GM23248 (cell line): ENCODE measurements around the gene KIFAP3. TPM values are rescaled to one million over a fixed set of nuclear protein-coding genes. Genes with fewer than 3 reads are reported as not detected.
A peak's percentile ranks its signal among the peaks of the same experiment; 100 is the strongest.

ENCODE experiments used
- DNase-seq: peaks from one replicate; pipeline ENCODE4 v3.0.0-alpha.2; 2015
- H2AFZ ChIP-seq: fragments of 200-600 bp; sonication (generic); 2 replicates; pipeline ENCODE4 v1.6.1; 2016; ENCODE audit warnings: antibody characterized with exemption
- H3F3A ChIP-seq: fragments of 200-600 bp; sonication (generic); 2 replicates; pipeline ENCODE4 v1.6.1; 2016; ENCODE audit warnings: mild to moderate bottlenecking, antibody characterized with exemption, mixed run types; ENCODE audit not compliant: insufficient read depth
- H3K27ac ChIP-seq: fragments of 200-600 bp; sonication (generic); 2 replicates; pipeline ENCODE4 v1.5.1; 2016; ENCODE audit warnings: mild to moderate bottlenecking
- H3K27me3 ChIP-seq: fragments of 200-600 bp; sonication (generic); replicated peaks from 2 replicates; pipeline ENCODE4 v1.6.1; 2016; ENCODE audit warnings: mild to moderate bottlenecking; ENCODE audit not compliant: insufficient read depth
- H3K36me3 ChIP-seq: fragments of 200-600 bp; sonication (generic); 2 replicates; pipeline ENCODE4 v1.6.1; 2016; ENCODE audit warnings: low read depth, mild to moderate bottlenecking
- H3K4me1 ChIP-seq: fragments of 200-600 bp; sonication (generic); 2 replicates; pipeline ENCODE4 v1.6.1; 2016; ENCODE audit warnings: mild to moderate bottlenecking; ENCODE audit not compliant: insufficient read depth
- H3K4me2 ChIP-seq: fragments of 200-600 bp; sonication (generic); one replicate; pipeline ENCODE4 v1.6.1; 2016; ENCODE audit warnings: mild to moderate bottlenecking; ENCODE audit not compliant: unreplicated experiment
- H3K4me3 ChIP-seq: fragments of 200-600 bp; sonication (generic); 2 replicates; pipeline ENCODE4 v1.5.1; 2016; ENCODE audit warnings: mild to moderate bottlenecking
- H3K79me2 ChIP-seq: fragments of 200-600 bp; sonication (generic); 2 replicates; pipeline ENCODE4 v1.6.1; 2016; ENCODE audit warnings: mild to moderate bottlenecking; ENCODE audit not compliant: insufficient read depth
- H3K9ac ChIP-seq: fragments of 200-600 bp; sonication (generic); 2 replicates; pipeline ENCODE4 v1.6.1; 2016; ENCODE audit warnings: mild to moderate bottlenecking
- H3K9me2 ChIP-seq: fragments of 200-600 bp; sonication (generic); 2 replicates; pipeline ENCODE4 v1.6.1; 2016; ENCODE audit warnings: mixed run types, mild to moderate bottlenecking, moderate library complexity; ENCODE audit not compliant: insufficient read depth
- H3K9me3 ChIP-seq: fragments of 200-600 bp; sonication (generic); one replicate; pipeline ENCODE4 v1.6.1; 2017; ENCODE audit warnings: low read depth
- H4K20me1 ChIP-seq: fragments of 200-600 bp; sonication (generic); 2 replicates; pipeline ENCODE4 v1.6.0; 2016; ENCODE audit not compliant: insufficient read depth
- EZH2 ChIP-seq: fragments of 200-600 bp; sonication (generic); IDR thresholded peaks from 2 replicates; pipeline ENCODE4 v1.6.1; 2018; ENCODE audit warnings: antibody characterized with exemption, mild to moderate bottlenecking; ENCODE audit not compliant: insufficient read depth, poor library complexity, severe bottlenecking
- EZH2phosphoT487 ChIP-seq: fragments of 200-600 bp; sonication (generic); IDR thresholded peaks from 2 replicates; pipeline ENCODE4 v1.6.1; 2018; ENCODE audit warnings: antibody characterized with exemption, moderate library complexity, mild to moderate bottlenecking, low read depth; ENCODE audit not compliant: insufficient read depth
- WGBS, 2 experiments: methylation state at CpG; one replicate each; pipeline ENCODE4 v1.1.6; 2015 to 2017; ENCODE audit warnings: low lambda C conversion rate in 2 of 2, low coverage in 1 of 2; ENCODE audit errors: missing lambda C conversion rate in 2 of 2; 5-methylcytosine and 5-hydroxymethylcytosine counted together
- in situ Hi-C: fragments of 300-500 bp; cut with MboI; formaldehyde crosslinking; loops from 2 replicates; pipeline ENCODE4 v1.15.0; 2020
- polyA plus RNA-seq: library from polyadenylated mRNA; unstranded; fragments of >200 nt; fragmentation: Nextera tagmentation; extraction: Ambion mirVana; gene quantifications from 2 replicates; pipeline ENCODE4 v1.2.1, GENCODE V29; 2016
- total RNA-seq: library from RNA; depleted of rRNA; stranded (reverse); fragments of >200 nt; shearing (Covaris generic); gene quantifications from 2 replicates; pipeline ENCODE4 v1.2.3, GENCODE V29; 2014

KIFAP3 gene
- total and polyA plus RNA-seq, 2 experiments from 2014 or later = 23.1 to 30.7 TPM

- H4K20me1 ChIP-seq = no peaks in the 10 kb centered on the region
- H3K79me2 ChIP-seq = no peaks in the 10 kb centered on the region
- H3K4me2 ChIP-seq = peak overlapping the region; percentile 7
- peak; percentile 24 for DNase-seq
- H3K9ac ChIP-seq = no peak overlapping the region
- no peak overlapping the region for H3K27ac ChIP-seq
- H3K9me3 ChIP-seq = no peaks in the 10 kb centered on the region
- 62 to 68% methylated on average over 2 of the region's 2 CpGs for WGBS, 2 experiments
- in situ Hi-C loops = no loop called here
- no peaks in the 10 kb centered on the region for H3K36me3 ChIP-seq
- H3K4me3 ChIP-seq = no peak overlapping the region
- no peak overlapping the region for H2AFZ ChIP-seq
- H3K9me2 ChIP-seq = no peaks in the 10 kb centered on the region
- no peak for TF ChIP-seq EZH2phosphoT487
- TF ChIP-seq EZH2 = no peak
- no peaks in the 10 kb centered on the region for H3F3A ChIP-seq
- H3K27me3 ChIP-seq = no peaks in the 10 kb centered on the region
- peaks cover 12% of the 10 kb centered on the region for H3K4me1 ChIP-seq
Observed at GRCh38 chr1:169941982-169942830, 132.3 kb downstream of the KIFAP3 start.

- no peak overlapping the region for H3K4me2 ChIP-seq
- no peaks in the 10 kb centered on the region for H3F3A ChIP-seq
- H3K9me2 ChIP-seq = no peaks in the 10 kb centered on the region
- H3K36me3 ChIP-seq = no peaks in the 10 kb centered on the region
- TF ChIP-seq EZH2phosphoT487 = no peak
- no peak for TF ChIP-seq EZH2
- no peaks in the 10 kb centered on the region for H3K27me3 ChIP-seq
- 71% methylated on average over 7 of the region's 7 CpGs for WGBS, 2 experiments
- no peak for DNase-seq
- no peaks in the 10 kb centered on the region for H3K79me2 ChIP-seq
- H3K9ac ChIP-seq = no peak overlapping the region
- no peak overlapping the region for H3K4me3 ChIP-seq
- no peak overlapping the region for H3K27ac ChIP-seq
- H3K9me3 ChIP-seq = no peaks in the 10 kb centered on the region
- in situ Hi-C loops = no loop called here
- peaks cover 15% of the 10 kb centered on the region for H3K4me1 ChIP-seq
- no peak overlapping the region for H2AFZ ChIP-seq
- no peaks in the 10 kb centered on the region for H4K20me1 ChIP-seq
Observed at GRCh38 chr1:169933984-169934725, 140.3 kb downstream of the KIFAP3 start.

- H3K9me3 ChIP-seq = no peaks in the 10 kb centered on the region
- no peak overlapping the region for H3K4me3 ChIP-seq
- H2AFZ ChIP-seq = no peak overlapping the region
- no peaks in the 10 kb centered on the region for H3K27me3 ChIP-seq
- in situ Hi-C loops = no loop called here
- no peaks in the 10 kb centered on the region for H4K20me1 ChIP-seq
- 95 to 96% methylated on average over 1 of the region's 1 CpG for WGBS, 2 experiments
- TF ChIP-seq EZH2phosphoT487 (no peak), EZH2 (no peak)
- no peaks in the 10 kb centered on the region for H3K79me2 ChIP-seq
- H3F3A ChIP-seq = no peaks in the 10 kb centered on the region
- no peak overlapping the region for H3K27ac ChIP-seq
- H3K9ac ChIP-seq = no peak overlapping the region; the same call in 1 of the 2 replicates
- no peaks in the 10 kb centered on the region for H3K9me2 ChIP-seq
- H3K4me2 ChIP-seq = no peak overlapping the region
- H3K4me1 ChIP-seq = peaks cover 15% of the 10 kb centered on the region
- peak; percentile 24 for DNase-seq
- no peaks in the 10 kb centered on the region for H3K36me3 ChIP-seq
Observed at GRCh38 chr1:169931795-169932231, 142.7 kb downstream of the KIFAP3 start.

GRCh38 chr1:169929210-169929526 is 145.3 kb downstream of the KIFAP3 start:
- no peak overlapping the region for H3K4me2 ChIP-seq
- no peaks in the 10 kb centered on the region for H3K79me2 ChIP-seq
- H3K9ac ChIP-seq = no peak overlapping the region
- no peak for TF ChIP-seq EZH2phosphoT487
- no peak for TF ChIP-seq EZH2
- in situ Hi-C loops = no loop called here
- H3K27me3 ChIP-seq = no peaks in the 10 kb centered on the region
- H4K20me1 ChIP-seq = no peaks in the 10 kb centered on the region
- H3K9me3 ChIP-seq = no peaks in the 10 kb centered on the region
- no peaks in the 10 kb centered on the region for H3K36me3 ChIP-seq
- no peak overlapping the region for H2AFZ ChIP-seq
- H3K27ac ChIP-seq = no peak overlapping the region
- H3K9me2 ChIP-seq = no peaks in the 10 kb centered on the region
- 0% methylated on average over 1 of the region's 1 CpG for WGBS, 2 experiments
- no peak overlapping the region for H3K4me3 ChIP-seq
- peaks cover 10% of the 10 kb centered on the region; the same call in 1 of the 2 replicates for H3K4me1 ChIP-seq
- no peaks in the 10 kb centered on the region for H3F3A ChIP-seq
- no peak for DNase-seq
